PC-9 (cell line): ENCODE data around the gene TDRD6. TPM values are rescaled to one million over a fixed set of nuclear protein-coding genes. Genes with fewer than 3 reads are reported as not detected.

Experiments
- BruUV-seq: library from RNA; stranded (reverse); fragments of 400-500 nt; replicated peaks from 2 replicates; lab custom pipeline; 2021; lab: Mats Ljungman, UMichigan
- CTCF ChIA-PET: fragments of 300-600 bp; sonication (Branson Sonifier 250); formaldehyde crosslinking; loops from one replicate; lab custom pipeline; 2022; ENCODE audit warnings: antibody characterized with exemption; lab: Charles Lee
- POLR2A ChIA-PET: fragments of 300-600 bp; sonication (Branson Sonifier 250); formaldehyde crosslinking; loops from one replicate; lab custom pipeline; 2022; ENCODE audit warnings: antibody characterized with exemption; ENCODE audit not compliant: unreplicated experiment; lab: Charles Lee
- DNase-seq, 2 experiments: peaks; one replicate each; pipeline versions ENCODE4 v3.0.0 to v3.0.0-alpha.2; 2015 to 2022; ENCODE audit warnings: mixed read lengths in 1 of 2
- H2AFZ ChIP-seq: fragments of 200-600 bp; sonication (generic); 2 replicates; pipeline ENCODE4 v1.8.1; 2017; ENCODE audit warnings: antibody characterized with exemption
- H3F3A ChIP-seq: fragments of 200-600 bp; sonication (generic); 2 replicates; pipeline ENCODE4 v1.8.1; 2017; ENCODE audit warnings: antibody characterized with exemption, mild to moderate bottlenecking, low read depth; ENCODE audit not compliant: insufficient read depth
- H3K27ac ChIP-seq: fragments of 200-600 bp; sonication (generic); 2 replicates; pipeline ENCODE4 v1.6.1; 2016; ENCODE audit warnings: mixed run types
- H3K27me3 ChIP-seq: fragments of 200-600 bp; sonication (generic); 2 replicates; pipeline ENCODE4 v1.6.1; 2016; ENCODE audit warnings: low read depth, mixed run types; ENCODE audit not compliant: insufficient read depth
- H3K36me3 ChIP-seq: fragments of 200-600 bp; sonication (generic); 2 replicates; pipeline ENCODE4 v1.6.1; 2016; ENCODE audit warnings: low read depth, mixed run types
- H3K4me1 ChIP-seq: fragments of 200-600 bp; sonication (generic); replicated peaks from 2 replicates; pipeline ENCODE4 v1.6.1; 2016; ENCODE audit warnings: mixed run types; ENCODE audit not compliant: insufficient read depth
- H3K4me2 ChIP-seq: fragments of 200-600 bp; sonication (generic); 2 replicates; pipeline ENCODE4 v1.6.1; 2017; ENCODE audit warnings: mixed run types
- H3K4me3 ChIP-seq: fragments of 200-600 bp; sonication (generic); 2 replicates; pipeline ENCODE4 v1.6.1; 2016; ENCODE audit warnings: mixed run types
- H3K79me2 ChIP-seq: fragments of 200-600 bp; sonication (generic); 2 replicates; pipeline ENCODE4 v1.6.1; 2017; ENCODE audit warnings: low read depth, mixed run types
- H3K9me2 ChIP-seq: fragments of 200-600 bp; sonication (generic); 2 replicates; pipeline ENCODE4 v1.8.1; 2017; ENCODE audit warnings: mild to moderate bottlenecking; ENCODE audit not compliant: insufficient read depth
- H3K9me3 ChIP-seq: fragments of 200-600 bp; sonication (generic); 2 replicates; pipeline ENCODE4 v1.8.1; 2016; ENCODE audit warnings: low read depth; ENCODE audit not compliant: insufficient read depth
- H4K20me1 ChIP-seq: fragments of 200-600 bp; sonication (generic); 2 replicates; pipeline ENCODE4 v1.8.1; 2017; ENCODE audit not compliant: insufficient read depth
- EZH2 ChIP-seq: fragments of 200-600 bp; sonication (generic); IDR thresholded peaks from 2 replicates; pipeline ENCODE4 v1.8.0; 2017; ENCODE audit warnings: antibody characterized with exemption, low read depth
- intact Hi-C: fragments of 100-400 bp; cut with micrococcal nuclease; formaldehyde crosslinking; loops from one replicate; pipeline ENCODE4 v1.10.0; 2022; ENCODE audit not compliant: unreplicated experiment
- total RNA-seq: library from RNA; stranded (reverse); gene quantifications from 2 replicates; pipeline ENCODE4 v1.2.3, GENCODE V29; 2021
- TF ChIP-seq, protein P1 (sequence below): fragments of 200-600 bp; sonication (generic); conservative IDR thresholded peaks from 2 replicates; pipeline ENCODE4 v1.6.1; 2017; ENCODE audit warnings: mixed run types, antibody characterized with exemption, mild to moderate bottlenecking, moderate library complexity

The TDRD6 gene
- total RNA-seq, 1 experiment from 2014 or later, result 0.57 TPM

DNA sequence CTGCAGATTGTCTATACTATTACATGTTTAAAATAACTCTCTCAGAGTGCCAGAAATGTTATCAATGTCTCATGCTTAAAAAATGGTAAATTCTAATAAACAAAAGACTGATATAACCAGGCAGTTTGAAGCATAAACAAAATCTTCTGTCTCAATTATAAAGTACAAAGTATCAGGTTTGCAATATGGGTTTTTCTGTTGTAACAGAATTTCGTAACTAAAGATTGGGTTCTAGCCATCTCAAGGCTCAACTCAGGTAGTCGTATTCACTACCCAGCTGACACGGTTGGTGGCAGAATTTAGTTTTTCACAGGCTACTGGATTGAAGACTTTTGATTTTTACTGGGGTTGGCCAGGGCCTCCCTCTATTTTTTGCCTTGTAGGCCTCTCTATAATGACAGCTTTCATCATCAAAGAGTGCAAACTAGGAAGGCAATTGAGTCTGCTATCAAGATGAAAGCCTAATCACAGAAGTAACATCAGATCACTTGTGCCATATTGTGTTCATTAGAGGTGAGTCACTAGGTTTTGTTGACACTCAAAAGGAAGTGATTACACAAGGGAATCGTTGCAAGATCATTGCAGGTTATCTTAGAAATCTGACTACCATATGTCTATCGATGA is 38.7 kb upstream of the TDRD6 start:
- Histone ChIP-seq H3K9me3 (0 out of 2 replicates have a peak, but pooled peaks cover 21% of the 10 kb centered on the region), H4K20me1 (no peaks in the 10 kb centered on the region), H3F3A (peaks cover 29% of the 10 kb centered on the region), H3K27me3 (no peaks in the 10 kb centered on the region), H2AFZ (no peak overlapping the region), H3K36me3 (no peaks in the 10 kb centered on the region), H3K4me3 (0 out of 2 replicates have a peak overlapping the region, but pooled peaks have one; percentile 4), H3K4me1 (peaks cover 45% of the 10 kb centered on the region), H3K79me2 (peaks cover 25% of the 10 kb centered on the region), H3K4me2 (peak overlapping the region; percentile 8; the same call in 1 of the 2 replicates), H3K27ac (peak overlapping the region; percentile 57), H3K9me2 (no peaks in the 10 kb centered on the region)
- TF ChIP-seq, protein P1, sequence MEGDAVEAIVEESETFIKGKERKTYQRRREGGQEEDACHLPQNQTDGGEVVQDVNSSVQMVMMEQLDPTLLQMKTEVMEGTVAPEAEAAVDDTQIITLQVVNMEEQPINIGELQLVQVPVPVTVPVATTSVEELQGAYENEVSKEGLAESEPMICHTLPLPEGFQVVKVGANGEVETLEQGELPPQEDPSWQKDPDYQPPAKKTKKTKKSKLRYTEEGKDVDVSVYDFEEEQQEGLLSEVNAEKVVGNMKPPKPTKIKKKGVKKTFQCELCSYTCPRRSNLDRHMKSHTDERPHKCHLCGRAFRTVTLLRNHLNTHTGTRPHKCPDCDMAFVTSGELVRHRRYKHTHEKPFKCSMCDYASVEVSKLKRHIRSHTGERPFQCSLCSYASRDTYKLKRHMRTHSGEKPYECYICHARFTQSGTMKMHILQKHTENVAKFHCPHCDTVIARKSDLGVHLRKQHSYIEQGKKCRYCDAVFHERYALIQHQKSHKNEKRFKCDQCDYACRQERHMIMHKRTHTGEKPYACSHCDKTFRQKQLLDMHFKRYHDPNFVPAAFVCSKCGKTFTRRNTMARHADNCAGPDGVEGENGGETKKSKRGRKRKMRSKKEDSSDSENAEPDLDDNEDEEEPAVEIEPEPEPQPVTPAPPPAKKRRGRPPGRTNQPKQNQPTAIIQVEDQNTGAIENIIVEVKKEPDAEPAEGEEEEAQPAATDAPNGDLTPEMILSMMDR, result no peak
- TF ChIP-seq EZH2, result no peak
- CTCF ChIA-PET, result no interaction called here
- DNase-seq, result peak in 1 of 2 experiments; percentile 96
- intact Hi-C loops, result no loop called here
- POLR2A ChIA-PET, result no interaction called here
- no TSS peak for BruUV-seq

DNA sequence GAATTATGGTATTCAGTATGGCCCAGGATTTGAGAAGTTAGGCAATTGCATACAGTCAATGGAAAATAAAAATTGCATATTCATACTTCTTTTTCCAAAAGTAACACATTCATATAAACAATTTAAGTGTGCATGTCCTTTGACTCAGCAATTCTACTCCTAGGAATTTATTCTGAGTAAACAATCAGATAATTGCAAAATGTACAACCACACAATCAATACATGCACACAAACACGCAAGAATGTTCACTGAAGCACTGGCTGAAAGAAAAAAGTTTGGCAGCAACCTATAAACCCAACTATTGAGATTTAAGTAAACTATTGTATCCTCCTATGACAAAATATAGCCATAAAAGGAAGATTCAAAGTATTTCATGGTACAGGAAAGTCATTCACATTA is 36.7 kb upstream of the TDRD6 start:
- Histone ChIP-seq H3K79me2 (peaks cover 29% of the 10 kb centered on the region), H3K27me3 (no peaks in the 10 kb centered on the region), H3K4me3 (peak overlapping the region; percentile 93), H3K9me2 (no peaks in the 10 kb centered on the region), H3K27ac (peak overlapping the region; percentile 79), H3K4me1 (peaks cover 49% of the 10 kb centered on the region), H4K20me1 (0 out of 2 replicates have a peak, but pooled peaks cover 4% of the 10 kb centered on the region), H3K36me3 (no peaks in the 10 kb centered on the region), H2AFZ (no peak overlapping the region), H3F3A (peaks cover 21% of the 10 kb centered on the region; the same call in 1 of the 2 replicates), H3K9me3 (0 out of 2 replicates have a peak, but pooled peaks cover 18% of the 10 kb centered on the region), H3K4me2 (peak overlapping the region; percentile 75)
- intact Hi-C loops, result loop anchor here (5.0 kb wide), 1 partner anchor 396 kb away; no protein-coding TSS in a partner anchor
- ChIA-PET POLR2A (no interaction called here), CTCF (no interaction called here)
- TF ChIP-seq, protein P1, result no peak
- TF ChIP-seq EZH2, result no peak
- no TSS peak for BruUV-seq
- DNase-seq, result peak in 1 of 2 experiments; percentile 84

DNA sequence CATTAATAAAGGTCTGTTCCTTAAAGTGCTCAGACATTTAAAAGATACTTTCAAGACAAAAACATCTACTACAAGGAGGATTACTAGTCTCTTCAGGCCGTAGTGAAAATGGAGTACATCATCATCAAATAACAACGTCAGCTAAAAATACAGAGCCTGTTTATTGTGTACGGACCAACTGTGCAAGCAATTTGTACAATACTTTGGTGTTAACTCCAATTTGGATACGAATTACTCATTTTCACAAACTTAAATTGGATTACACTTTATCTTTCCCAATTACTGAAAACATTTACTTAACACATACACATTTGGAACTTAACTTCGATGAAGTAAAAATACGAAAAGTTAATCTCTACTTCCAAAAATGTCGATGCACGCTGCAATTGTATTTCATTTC is 35.9 kb upstream of the TDRD6 start:
- H3F3A ChIP-seq, result peaks cover 21% of the 10 kb centered on the region; the same call in 1 of the 2 replicates
- no peaks in the 10 kb centered on the region for H3K9me2 ChIP-seq
- H2AFZ ChIP-seq, result peak overlapping the region; percentile 97
- H3K27ac ChIP-seq, result peak overlapping the region; percentile 27; the same call in 1 of the 2 replicates
- TF ChIP-seq EZH2, result no peak
- H3K4me1 ChIP-seq, result peaks cover 49% of the 10 kb centered on the region
- H3K27me3 ChIP-seq, result no peaks in the 10 kb centered on the region
- H3K9me3 ChIP-seq, result 0 out of 2 replicates have a peak, but pooled peaks cover 11% of the 10 kb centered on the region
- intact Hi-C loops, result loop anchor here (5.0 kb wide), 1 partner anchor 395 kb away; no protein-coding TSS in a partner anchor
- peak overlapping the region; percentile 93 for H3K4me3 ChIP-seq
- ChIA-PET POLR2A (no interaction called here), CTCF (no interaction called here)
- DNase-seq, result no peak
- H3K36me3 ChIP-seq, result no peaks in the 10 kb centered on the region
- H3K4me2 ChIP-seq, result peak overlapping the region; percentile 75
- 0 out of 2 replicates have a peak, but pooled peaks cover 4% of the 10 kb centered on the region for H4K20me1 ChIP-seq
- no TSS peak for BruUV-seq
- H3K79me2 ChIP-seq, result peaks cover 29% of the 10 kb centered on the region
